Measurements from ENCODE around the gene PHACTR3.

Gene PHACTR3

DNA sequence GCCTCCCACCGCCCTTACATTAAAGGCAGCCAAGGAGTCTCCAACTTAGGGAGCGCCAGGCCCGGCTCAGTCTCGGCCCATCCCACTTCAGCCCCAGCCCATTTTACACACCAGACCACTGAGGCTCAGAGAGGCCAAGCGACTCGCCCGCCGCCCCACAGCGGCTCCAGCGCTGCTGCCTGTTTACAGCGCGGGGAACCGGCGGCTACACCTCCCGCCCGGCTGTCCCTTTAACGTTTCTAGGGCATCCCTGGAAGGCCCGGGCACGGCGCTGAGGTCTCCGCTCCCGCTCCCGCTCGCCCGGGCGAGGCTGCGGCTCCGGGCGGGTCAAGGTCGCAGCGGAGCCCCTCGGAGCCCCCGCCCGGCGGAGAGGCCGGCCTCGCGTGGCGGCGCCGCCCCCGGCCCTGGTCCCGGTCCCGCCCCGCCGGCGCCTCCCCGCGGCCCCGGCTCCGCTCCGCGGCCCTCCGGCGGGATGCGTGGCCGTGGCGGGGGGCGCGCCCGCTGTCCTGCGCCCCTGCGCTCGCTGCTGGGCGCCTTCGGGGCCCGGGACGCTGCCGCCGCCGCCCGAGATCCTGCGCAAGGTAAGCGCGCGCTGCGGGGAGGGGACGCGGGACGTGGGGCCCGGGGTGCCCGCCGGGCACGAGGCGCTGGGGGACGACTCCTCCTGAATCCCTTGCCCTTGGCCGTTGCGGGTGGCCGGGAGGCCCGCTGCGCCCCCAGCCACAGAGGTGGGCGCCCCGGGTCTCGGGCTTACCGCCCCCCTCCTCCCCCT, 27.1 kb upstream of the PHACTR3 start:
- TF ChIP-seq, protein P1, sequence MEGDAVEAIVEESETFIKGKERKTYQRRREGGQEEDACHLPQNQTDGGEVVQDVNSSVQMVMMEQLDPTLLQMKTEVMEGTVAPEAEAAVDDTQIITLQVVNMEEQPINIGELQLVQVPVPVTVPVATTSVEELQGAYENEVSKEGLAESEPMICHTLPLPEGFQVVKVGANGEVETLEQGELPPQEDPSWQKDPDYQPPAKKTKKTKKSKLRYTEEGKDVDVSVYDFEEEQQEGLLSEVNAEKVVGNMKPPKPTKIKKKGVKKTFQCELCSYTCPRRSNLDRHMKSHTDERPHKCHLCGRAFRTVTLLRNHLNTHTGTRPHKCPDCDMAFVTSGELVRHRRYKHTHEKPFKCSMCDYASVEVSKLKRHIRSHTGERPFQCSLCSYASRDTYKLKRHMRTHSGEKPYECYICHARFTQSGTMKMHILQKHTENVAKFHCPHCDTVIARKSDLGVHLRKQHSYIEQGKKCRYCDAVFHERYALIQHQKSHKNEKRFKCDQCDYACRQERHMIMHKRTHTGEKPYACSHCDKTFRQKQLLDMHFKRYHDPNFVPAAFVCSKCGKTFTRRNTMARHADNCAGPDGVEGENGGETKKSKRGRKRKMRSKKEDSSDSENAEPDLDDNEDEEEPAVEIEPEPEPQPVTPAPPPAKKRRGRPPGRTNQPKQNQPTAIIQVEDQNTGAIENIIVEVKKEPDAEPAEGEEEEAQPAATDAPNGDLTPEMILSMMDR (IDR thresholded peaks at IDR 0.05), result no peak

DNA sequence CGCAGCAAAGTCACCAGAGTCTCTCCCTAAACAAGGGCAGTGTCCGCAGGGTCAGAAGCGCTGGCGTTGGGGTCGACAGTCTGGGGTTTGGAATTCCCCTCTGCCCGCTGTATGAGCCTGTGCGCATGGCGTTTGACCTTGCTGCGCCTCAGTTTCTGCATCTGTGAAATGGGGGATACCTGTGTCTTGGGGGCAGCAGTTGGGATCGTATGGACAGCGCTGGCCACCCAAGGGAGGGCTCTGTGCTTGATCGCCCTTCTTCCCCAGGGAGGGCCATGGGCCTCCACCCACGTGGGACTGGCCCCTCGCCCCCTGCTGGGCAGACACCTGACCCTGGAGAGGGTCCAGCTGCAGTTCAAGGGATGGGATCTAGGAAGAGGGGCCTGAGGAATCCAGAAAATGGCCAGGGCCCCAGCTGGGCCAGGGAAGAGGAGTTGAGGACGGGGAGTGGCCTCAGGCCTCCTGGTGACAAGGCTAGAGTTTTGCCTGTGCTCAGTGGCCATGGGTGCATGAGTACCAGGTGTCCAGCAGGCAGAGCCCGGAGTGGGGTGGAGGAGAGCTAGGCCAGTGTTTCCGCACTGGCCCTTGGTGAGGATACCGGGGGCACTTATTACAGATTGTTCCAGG, 26.4 kb upstream of the PHACTR3 start:
- TF ChIP-seq, protein P1 (IDR thresholded peaks at IDR 0.05), result no peak

GRCh38 chr20:59578436-59579403, 25.6 kb upstream of the PHACTR3 start:
- TF ChIP-seq, protein P1 (IDR thresholded peaks at IDR 0.05), result no peak

DNA sequence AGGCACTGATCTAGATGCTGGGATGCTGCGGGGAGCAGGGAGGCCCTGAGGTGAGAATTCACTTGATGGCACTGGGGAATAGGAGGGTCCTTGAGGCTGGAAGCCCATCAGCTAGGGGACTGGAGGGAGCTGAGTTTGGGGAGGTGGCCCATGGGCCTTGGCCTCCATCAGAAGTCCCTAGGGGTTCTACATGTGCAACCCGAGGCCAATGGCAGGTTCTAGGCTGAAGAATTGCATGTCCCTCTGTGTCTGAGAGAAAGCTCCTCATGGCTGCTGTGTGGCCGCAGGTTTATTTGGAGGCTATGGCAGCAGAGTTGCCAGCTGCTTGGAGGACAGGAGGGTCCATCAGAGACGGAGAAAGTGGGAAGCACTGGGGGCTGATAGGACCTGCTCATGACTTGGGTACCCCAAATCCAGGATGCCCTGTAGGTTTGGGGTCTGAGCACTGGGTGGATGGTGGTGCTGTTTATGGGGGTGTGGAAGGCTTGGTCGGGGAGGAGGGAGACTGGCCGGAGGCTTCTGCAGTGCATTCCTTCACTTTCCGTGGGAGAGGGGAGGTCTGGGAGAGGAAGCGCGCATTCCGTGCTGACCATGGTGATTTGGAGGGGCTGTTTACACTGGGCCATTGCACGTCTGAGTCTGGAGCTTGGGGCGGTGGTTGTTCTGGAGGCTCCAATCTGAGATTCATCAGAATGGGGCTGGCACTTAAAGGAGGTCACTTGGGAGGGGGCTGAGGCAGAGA, 24.8 kb upstream of the PHACTR3 start:
- TF ChIP-seq, protein P1 (IDR thresholded peaks at IDR 0.05), result no peak

DNA sequence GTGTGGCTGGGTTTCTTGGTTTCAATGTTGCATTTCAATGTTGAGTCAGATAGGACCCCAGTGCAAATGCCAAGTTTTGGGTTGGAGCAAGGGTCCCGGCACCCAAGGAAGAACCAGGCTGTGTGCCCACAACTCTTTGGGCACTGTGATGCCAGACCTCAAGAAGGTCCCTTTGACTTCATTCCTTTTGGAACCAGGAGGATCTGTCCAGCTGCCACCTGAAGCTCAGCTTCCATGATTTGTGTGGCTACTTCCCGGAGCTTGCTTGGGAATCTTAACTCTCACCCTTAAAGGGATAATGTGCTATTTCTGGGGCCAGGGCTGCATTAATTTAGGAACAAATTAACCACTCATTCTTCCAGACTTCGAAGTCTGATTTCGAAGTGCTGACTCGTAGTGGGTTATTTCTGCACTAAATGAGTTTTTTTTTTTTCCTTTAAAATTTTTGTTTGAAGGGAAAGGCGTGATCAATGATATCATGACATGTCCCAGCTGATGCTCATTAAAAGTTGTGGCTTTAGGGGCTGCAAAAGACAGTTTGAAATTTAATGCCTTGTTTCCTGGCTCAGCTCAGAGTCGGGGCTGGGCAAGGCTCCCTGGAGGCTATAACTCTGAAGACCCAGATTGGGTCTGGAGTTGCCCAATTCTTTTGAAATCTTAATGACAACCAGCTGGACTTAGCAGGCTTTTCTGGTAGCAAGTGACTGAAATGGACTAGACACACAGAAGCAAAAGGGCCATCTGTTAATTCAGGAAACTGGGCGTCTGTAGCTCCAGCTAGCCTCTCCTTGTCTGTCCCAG, 24.0 kb upstream of the PHACTR3 start:
- TF ChIP-seq, protein P1 (IDR thresholded peaks at IDR 0.05), result no peak

DNA sequence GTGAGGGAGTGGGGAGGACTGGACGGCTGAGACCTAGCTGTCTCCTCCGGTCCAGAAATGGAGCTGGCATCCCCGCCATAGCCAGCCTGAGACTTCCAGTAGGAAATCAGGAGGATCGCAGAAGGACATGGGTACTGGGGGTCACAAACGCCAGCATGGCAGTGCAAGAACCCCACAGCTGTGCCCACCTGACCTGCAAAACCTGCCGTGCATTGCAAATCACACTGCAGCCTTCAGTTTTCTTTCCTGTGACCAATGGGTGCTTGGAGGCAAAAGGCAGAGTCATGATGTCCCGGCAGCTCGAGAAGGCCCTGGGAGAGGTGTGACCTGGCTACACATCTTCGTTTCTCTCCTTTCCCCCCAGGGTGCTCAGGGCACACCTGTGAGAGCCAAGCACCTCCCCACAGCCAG, 23.3 kb upstream of the PHACTR3 start:
- TF ChIP-seq, protein P1 (IDR thresholded peaks at IDR 0.05), result no peak

Measured in LNCAP (cell line).